HG03097 (cell line): Measurements from ENCODE around the gene LITAFD.
"Not testable (repeated sequence)": the region's sequence is repeated elsewhere in the genome, so short reads cannot be mapped to it uniquely, and the experiment has no call there.

Experiments used
- ATAC-seq: cut with Tn5 transposase; IDR thresholded peaks from one replicate; pipeline ENCODE4 v1.9.1; 2021; ENCODE audit not compliant: unreplicated experiment, low FRiP score

Gene LITAFD

GRCh38 chr16:8882041-8882617, at the start of gene LITAFD:
Gene LITAFD (plus strand): TSS chr16:8882351. CDS start chr16:8884356, 2,005 bp downstream.
- ATAC-seq, result no peak

- ATAC-seq, result no peak
Observed at GRCh38 chr16:8832717-8833105, 49.4 kb upstream of the LITAFD start.

- not testable (repeated sequence) for ATAC-seq
Observed at GRCh38 chr16:8836797-8837196, 45.4 kb upstream of the LITAFD start.

GRCh38 chr16:8837594-8837993, 44.6 kb upstream of the LITAFD start:
- ATAC-seq, result not testable (repeated sequence)

- ATAC-seq, result not testable (repeated sequence)
Observed at GRCh38 chr16:8842016-8842415, 40.1 kb upstream of the LITAFD start.

GRCh38 chr16:8843296-8843695, 38.9 kb upstream of the LITAFD start:
- not testable (repeated sequence) for ATAC-seq

- no peak for ATAC-seq
Observed at GRCh38 chr16:8845699-8846298, 36.4 kb upstream of the LITAFD start.

GRCh38 chr16:8846401-8846932, 35.7 kb upstream of the LITAFD start:
- ATAC-seq, result no peak

- no peak for ATAC-seq
Observed at GRCh38 chr16:8847145-8847544, 35.0 kb upstream of the LITAFD start.

GRCh38 chr16:8847623-8848022, 34.5 kb upstream of the LITAFD start:
- no peak for ATAC-seq

- no peak for ATAC-seq
Observed at GRCh38 chr16:8848231-8848938, 33.8 kb upstream of the LITAFD start.

- no peak for ATAC-seq
Observed at GRCh38 chr16:8848939-8849391, 33.2 kb upstream of the LITAFD start.

GRCh38 chr16:8849411-8850011, 32.6 kb upstream of the LITAFD start:
- no peak for ATAC-seq

- ATAC-seq, result no peak
Observed at GRCh38 chr16:8850279-8850885, 31.8 kb upstream of the LITAFD start.

- ATAC-seq, result no peak
Observed at GRCh38 chr16:8851761-8852403, 30.3 kb upstream of the LITAFD start.

- ATAC-seq, result no peak
Observed at GRCh38 chr16:8852534-8852933, 29.6 kb upstream of the LITAFD start.

- no peak for ATAC-seq
Observed at GRCh38 chr16:8853150-8853549, 29.0 kb upstream of the LITAFD start.

GRCh38 chr16:8853611-8854010, 28.5 kb upstream of the LITAFD start:
- no peak for ATAC-seq

- no peak for ATAC-seq
Observed at GRCh38 chr16:8854298-8854948, 27.7 kb upstream of the LITAFD start.
